ENCODE measurements around the gene MIA3. TPM values are rescaled to one million over a fixed set of nuclear protein-coding genes. Genes with fewer than 3 reads are reported as not detected.

Gene MIA3
- polyA plus RNA-seq, 3 donors = 60.0 to 88.9 (median 78.6) TPM

Other genes starting within 250 kb of the MIA3 start
- gene HHIPL2, start 70.0 kb upstream of the MIA3 start, polyA plus RNA-seq (ENCODE audit: insufficient read length in 3 of 3) = 1 to 10 TPM in 2 of 3 donors, under 1 TPM in 1; 0.51 to 2.0 (median 1.3) TPM
- 10 to 100 TPM; 13.7 to 20.1 (median 17.4) TPM for gene TAF1A, start 28.2 kb upstream of the MIA3 start, polyA plus RNA-seq (ENCODE audit: insufficient read length in 3 of 3)
- gene AIDA, start 94.4 kb downstream of the MIA3 start, polyA plus RNA-seq (ENCODE audit: insufficient read length in 3 of 3) = 10 to 100 TPM; 63.0 to 67.3 (median 65.1) TPM
- gene BROX, start 94.5 kb downstream of the MIA3 start, polyA plus RNA-seq (ENCODE audit: insufficient read length in 3 of 3) = 10 to 100 TPM; 32.4 to 46.2 (median 42.6) TPM
- gene FAM177B, start 119.1 kb downstream of the MIA3 start, polyA plus RNA-seq (ENCODE audit: insufficient read length in 3 of 3) = under 1 TPM; 0.13 to 0.71 (median 0.36) TPM
- 10 to 100 TPM; 14.2 to 17.4 (median 16.4) TPM for gene DISP1, start 196.9 kb downstream of the MIA3 start, polyA plus RNA-seq (ENCODE audit: insufficient read length in 3 of 3)

Data from renal pelvis (tissue), 3 donors.